ENCODE measurements around the gene IGSF21.

- TF ChIP-seq EZH2 (IDR thresholded peaks at IDR 0.05), result no peak
- TF ChIP-seq POLR2AphosphoS5 (IDR thresholded peaks at IDR 0.05; ENCODE audit: borderline replicate concordance, low read depth, low read length), result no peak
Measured at GRCh38 chr1:18161690-18162089, 54.1 kb downstream of the IGSF21 start.

Data from SK-N-MC (cell line).